Measurements from ENCODE around the gene APOL1. TPM values are rescaled to one million over a fixed set of nuclear protein-coding genes. Genes with fewer than 3 reads are reported as not detected.

The APOL1 gene
- total RNA-seq, 1 experiment from 2014 or later: 0.30 TPM

- no peak overlapping the region for H3K27ac ChIP-seq (ENCODE audit: low read depth, low read length)
- no peaks in the 10 kb centered on the region for H3K27me3 ChIP-seq (ENCODE audit: insufficient read depth, low read length)
- ChIA-PET CTCF (no interaction called here), RAD21 (ENCODE audit: low non-redundant PET in 1 of 2, low total read pairs in 2 of 2, uncharacterized antibody in 2 of 2, unreplicated experiment in 2 of 2) (no interaction called here), POLR2A (no interaction called here)
- H3K9ac ChIP-seq (ENCODE audit: low read length): no peak overlapping the region
- no peaks in the 10 kb centered on the region for H3K79me2 ChIP-seq (ENCODE audit: insufficient read depth, low read length)
- intact Hi-C loops (cut with micrococcal nuclease): no loop called here
- H3K4me3 ChIP-seq (replicated peaks in 1 of 2; ENCODE audit: low read depth in 1 of 2, low read length in 2 of 2): no peak overlapping the region
- no peaks in the 10 kb centered on the region for H3K9me3 ChIP-seq (ENCODE audit: control insufficient read depth in 1 of 2, insufficient read depth in 1 of 2, low read depth in 1 of 2, low read length in 2 of 2)
- no peak overlapping the region for H2AFZ ChIP-seq (ENCODE audit: low read depth, low read length, poor library complexity, severe bottlenecking)
- no peaks in the 10 kb centered on the region for H4K20me1 ChIP-seq (ENCODE audit: insufficient read depth)
- no peaks in the 10 kb centered on the region for H3K9me2 ChIP-seq (ENCODE audit: insufficient read depth)
- TF ChIP-seq ZFX (IDR thresholded peaks at IDR 0.05) (no peak), ELF1 (IDR thresholded peaks at IDR 0.05; ENCODE audit: borderline replicate concordance, low read depth) (no peak), CEBPB (IDR thresholded peaks at IDR 0.05; ENCODE audit: low read depth) (no peak)
- no TSS peak for BruUV-seq (replicated peaks)
- no peaks in the 10 kb centered on the region for H3K4me1 ChIP-seq (ENCODE audit: control insufficient read depth in 1 of 2, insufficient read depth in 2 of 2, low read length in 2 of 2)
- no peak for DNase-seq (ENCODE audit: low read depth, low spot score)
- H3K36me3 ChIP-seq (ENCODE audit: control insufficient read depth in 1 of 2, insufficient read depth in 2 of 2, low read length in 2 of 2): no peaks in the 10 kb centered on the region
- ATAC-seq: no peak
- no peak overlapping the region for H3K4me2 ChIP-seq (ENCODE audit: low read length)
These were observed 7.1 kb upstream of the APOL1 start for GRCh38 chr22:36245805-36246356.

- no peaks in the 10 kb centered on the region for H3K9me3 ChIP-seq (ENCODE audit: control insufficient read depth in 1 of 2, insufficient read depth in 1 of 2, low read depth in 1 of 2, low read length in 2 of 2)
- H3K4me1 ChIP-seq (ENCODE audit: control insufficient read depth in 1 of 2, insufficient read depth in 2 of 2, low read length in 2 of 2): no peaks in the 10 kb centered on the region
- no peak overlapping the region for H3K4me3 ChIP-seq (replicated peaks in 1 of 2; ENCODE audit: low read depth in 1 of 2, low read length in 2 of 2)
- ChIA-PET CTCF (no interaction called here), RAD21 (ENCODE audit: low non-redundant PET in 1 of 2, low total read pairs in 2 of 2, uncharacterized antibody in 2 of 2, unreplicated experiment in 2 of 2) (no interaction called here), POLR2A (no interaction called here)
- DNase-seq (ENCODE audit: low read depth, low spot score) (no peak), ATAC-seq (no peak)
- no peaks in the 10 kb centered on the region for H3K9me2 ChIP-seq (ENCODE audit: insufficient read depth)
- no peak overlapping the region for H3K9ac ChIP-seq (ENCODE audit: low read length)
- TF ChIP-seq EZH2phosphoT487 (IDR thresholded peaks at IDR 0.05; ENCODE audit: borderline replicate concordance) (no peak), FOSL1 (IDR thresholded peaks at IDR 0.05; ENCODE audit: low read depth) (no peak), SRF (IDR thresholded peaks at IDR 0.05; ENCODE audit: low read depth) (no peak), POLR2A (IDR thresholded peaks at IDR 0.05; ENCODE audit: borderline replicate concordance, extremely low read depth, insufficient read depth, insufficient read length) (no peak), CBX3 (IDR thresholded peaks at IDR 0.05; ENCODE audit: low read depth) (no peak), SP1 (IDR thresholded peaks at IDR 0.05; ENCODE audit: low read depth) (no peak), SIN3A (IDR thresholded peaks at IDR 0.05; ENCODE audit: low read depth) (no peak)
- H3K79me2 ChIP-seq (ENCODE audit: insufficient read depth, low read length): no peaks in the 10 kb centered on the region
- no TSS peak for BruUV-seq (replicated peaks)
- intact Hi-C loops (cut with micrococcal nuclease): no loop called here
- H4K20me1 ChIP-seq (ENCODE audit: insufficient read depth): no peaks in the 10 kb centered on the region
- no peak overlapping the region for H3K4me2 ChIP-seq (ENCODE audit: low read length)
- H2AFZ ChIP-seq (ENCODE audit: low read depth, low read length, poor library complexity, severe bottlenecking): no peak overlapping the region
- no peaks in the 10 kb centered on the region for H3K27me3 ChIP-seq (ENCODE audit: insufficient read depth, low read length)
- H3K27ac ChIP-seq (ENCODE audit: low read depth, low read length): no peak overlapping the region
- H3K36me3 ChIP-seq (ENCODE audit: control insufficient read depth in 1 of 2, insufficient read depth in 2 of 2, low read length in 2 of 2): no peaks in the 10 kb centered on the region
These were observed 6.2 kb upstream of the APOL1 start for GRCh38 chr22:36246718-36247117.

All from HCT116 (cell line).